GM12864 (cell line): ENCODE measurements around the gene ENG.

ENCODE experiments used
- DNase-seq: peaks from one replicate; pipeline ENCODE4 v3.0.0-alpha.2; 2011; ENCODE audit warnings: low read depth
- H3K4me3 ChIP-seq: 2 replicates; pipeline ENCODE4 v1.5.1; 2011; ENCODE audit warnings: mild to moderate bottlenecking, low read depth, low read length, control low read depth
- CTCF ChIP-seq: IDR thresholded peaks from 2 replicates; pipeline ENCODE4 v1.5.1; 2011; ENCODE audit warnings: low read depth, mild to moderate bottlenecking, moderate library complexity, low read length, control low read depth, inconsistent platforms; ENCODE audit errors: missing control alignments

ENG gene

GRCh38 chr9:127765418-127765817 is 89.0 kb downstream of the ENG start:
- no peak for DNase-seq
- H3K4me3 ChIP-seq = no peak overlapping the region
- TF ChIP-seq CTCF = no peak
